GM23338 (cell line): ENCODE data around the gene ZNF236. TPM values are rescaled to one million over a fixed set of nuclear protein-coding genes. Genes with fewer than 3 reads are reported as not detected.

Experiments
- ATAC-seq: fragments of 200-7000 bp; cut with Tn5 transposase; 3 replicates; pipeline ENCODE4 v1.9.1; 2020
- DNase-seq: peaks from one replicate; pipeline ENCODE4 v3.0.0-alpha.2; 2015; ENCODE audit warnings: low spot score
- H2AFZ ChIP-seq: fragments of 200-600 bp; sonication (generic); 2 replicates; pipeline ENCODE4 v1.8.0; 2016; ENCODE audit warnings: antibody characterized with exemption, mild to moderate bottlenecking, moderate library complexity
- H3F3A ChIP-seq: fragments of 200-600 bp; sonication (generic); replicated peaks from 2 replicates; pipeline ENCODE4 v1.8.0; 2017; ENCODE audit warnings: antibody characterized with exemption, mixed run types, low read depth
- H3K27ac ChIP-seq: fragments of 200-600 bp; sonication (generic); 2 replicates; pipeline ENCODE4 v1.6.1; 2016; ENCODE audit warnings: low read depth
- H3K27me3 ChIP-seq: fragments of 200-600 bp; sonication (generic); 2 replicates; pipeline ENCODE4 v1.8.0; 2016; ENCODE audit warnings: mild to moderate bottlenecking, mixed run types, moderate library complexity; ENCODE audit not compliant: insufficient read depth
- H3K36me3 ChIP-seq: fragments of 200-600 bp; sonication (generic); 2 replicates; pipeline ENCODE4 v1.8.0; 2016; ENCODE audit warnings: mild to moderate bottlenecking; ENCODE audit not compliant: insufficient read depth
- H3K4me1 ChIP-seq: fragments of 200-600 bp; sonication (generic); 2 replicates; pipeline ENCODE4 v1.8.0; 2016; ENCODE audit warnings: mild to moderate bottlenecking, moderate library complexity; ENCODE audit not compliant: insufficient read depth
- H3K4me2 ChIP-seq: fragments of 200-600 bp; sonication (generic); 2 replicates; pipeline ENCODE4 v1.7.1; 2017; ENCODE audit warnings: mixed run types
- H3K4me3 ChIP-seq: fragments of 200-600 bp; sonication (generic); 2 replicates; pipeline ENCODE4 v1.6.1; 2016; ENCODE audit warnings: mixed run types
- H3K79me2 ChIP-seq: fragments of 200-600 bp; sonication (generic); replicated peaks from 2 replicates; pipeline ENCODE4 v1.8.0; 2017; ENCODE audit warnings: mild to moderate bottlenecking; ENCODE audit not compliant: insufficient read depth
- H3K9me2 ChIP-seq: fragments of 200-600 bp; sonication (generic); 2 replicates; pipeline ENCODE4 v1.8.0; 2017; ENCODE audit not compliant: insufficient read depth
- H4K20me1 ChIP-seq: fragments of 200-600 bp; sonication (generic); replicated peaks from 2 replicates; pipeline ENCODE4 v1.8.0; 2017; ENCODE audit warnings: mild to moderate bottlenecking; ENCODE audit not compliant: insufficient read depth
- H3K27ac Mint-ChIP-seq: 2 replicates; pipeline ENCODE4 v1.8.0; 2020; ENCODE audit warnings: inconsistent platforms, mild to moderate bottlenecking, moderate library complexity, mixed read lengths
- H3K27me3 Mint-ChIP-seq: 3 replicates; pipeline ENCODE4 v1.8.0; 2022; ENCODE audit warnings: low read depth, mild to moderate bottlenecking, moderate library complexity, mixed read lengths, inconsistent platforms; ENCODE audit not compliant: insufficient read depth, poor library complexity
- H3K36me3 Mint-ChIP-seq: 3 replicates; pipeline ENCODE4 v1.8.0; 2021; ENCODE audit warnings: low read depth, mild to moderate bottlenecking, inconsistent platforms, moderate library complexity, mixed read lengths
- H3K4me1 Mint-ChIP-seq: 3 replicates; pipeline ENCODE4 v1.8.0; 2020; ENCODE audit warnings: mild to moderate bottlenecking, inconsistent platforms, mixed read lengths
- H3K4me3 Mint-ChIP-seq: 3 replicates; pipeline ENCODE4 v1.8.0; 2021; ENCODE audit warnings: moderate library complexity, mild to moderate bottlenecking, inconsistent platforms, mixed read lengths
- H3K9me3 Mint-ChIP-seq: 3 replicates; pipeline ENCODE4 v1.8.0; 2020; ENCODE audit warnings: moderate library complexity, mild to moderate bottlenecking, inconsistent platforms, mixed read lengths
- EZH2phosphoT487 ChIP-seq: fragments of 200-600 bp; sonication (generic); IDR thresholded peaks from one replicate; pipeline ENCODE4 v1.8.1; 2018; ENCODE audit warnings: antibody characterized with exemption; ENCODE audit not compliant: unreplicated experiment
- JUNB ChIP-seq: IDR thresholded peaks from one replicate; pipeline ENCODE4 v1.6.1; 2016; ENCODE audit warnings: antibody characterized with exemption; ENCODE audit not compliant: unreplicated experiment
- STAT1 ChIP-seq: IDR thresholded peaks from one replicate; pipeline ENCODE4 v1.6.1; 2016; ENCODE audit warnings: antibody characterized with exemption; ENCODE audit not compliant: unreplicated experiment
- ZNF331 ChIP-seq: fragments of 250-450 bp; sonication (Bioruptor Pico); IDR thresholded peaks from 2 replicates; pipeline ENCODE4 v1.5.0; 2020; ENCODE audit warnings: low read depth, mild to moderate bottlenecking, moderate library complexity
- polyA plus RNA-seq: library from polyadenylated mRNA; unstranded; fragments of >200 nt; fragmentation: Nextera tagmentation; extraction: Ambion mirVana; gene quantifications from 2 replicates; pipeline ENCODE4 v1.2.1, GENCODE V29; 2016
- total RNA-seq: library from RNA; depleted of rRNA; stranded (reverse); fragments of >200 nt; shearing (Covaris generic); gene quantifications from 2 replicates; pipeline ENCODE4 v1.2.3, GENCODE V29; 2014
- TF ChIP-seq, protein P1 (sequence below): IDR thresholded peaks from 2 replicates; pipeline ENCODE4 v1.6.1; 2016; ENCODE audit warnings: antibody characterized with exemption
- TF ChIP-seq, protein P2 (sequence below): IDR thresholded peaks from one replicate; pipeline ENCODE4 v1.6.1; 2018; ENCODE audit warnings: antibody characterized with exemption; ENCODE audit not compliant: unreplicated experiment
- TF ChIP-seq, protein P3 (sequence below): fragments of 250-450 bp; sonication (Bioruptor Pico); IDR thresholded peaks from 2 replicates; pipeline ENCODE4 v1.5.0; 2020; ENCODE audit warnings: mild to moderate bottlenecking, moderate library complexity

Gene ZNF236
- total and polyA plus RNA-seq, 2 experiments from 2014 or later = 8.9 to 16.3 TPM

DNA sequence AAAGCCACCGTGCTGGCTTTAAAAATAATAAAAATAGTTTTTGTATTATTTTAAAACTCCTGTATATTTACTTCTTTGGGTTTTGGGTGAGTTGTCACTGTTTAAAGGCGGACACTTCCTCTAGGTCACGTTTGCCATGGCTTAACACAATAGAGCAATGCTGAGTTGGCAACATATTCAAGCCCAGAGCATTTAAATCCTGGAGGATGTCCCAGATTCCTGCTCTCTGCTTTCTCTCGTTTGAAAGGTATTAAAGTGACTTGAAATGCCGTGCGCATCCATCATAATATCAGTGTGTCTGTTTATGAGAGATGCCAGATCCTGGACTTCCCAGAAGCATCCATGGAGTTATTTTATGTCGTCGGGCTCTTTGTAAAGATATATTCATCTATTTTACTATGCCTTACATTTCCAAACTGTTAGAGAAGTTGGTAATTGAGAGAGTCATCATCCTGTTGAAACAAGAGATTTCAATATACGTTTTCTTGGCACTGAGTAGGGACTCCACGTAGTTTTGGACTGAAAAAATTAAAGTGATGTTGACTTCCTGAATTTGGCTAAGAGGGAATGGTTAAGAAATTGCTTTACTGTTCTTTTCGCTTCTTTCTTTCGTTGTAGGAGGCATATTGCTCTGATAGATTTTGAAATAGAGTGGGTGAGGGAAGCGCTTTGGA lies 150.6 kb downstream of the ZNF236 start:
- H3K4me3 ChIP-seq = no peak overlapping the region
- Mint-ChIP-seq H3K9me3 (no peaks in the 10 kb centered on the region), H3K27me3 (peaks cover 13% of the 10 kb centered on the region), H3K4me1 (peaks cover 31% of the 10 kb centered on the region), H3K27ac (no peak overlapping the region), H3K36me3 (peaks cover 4% of the 10 kb centered on the region; the same call in 1 of the 3 replicates), H3K4me3 (no peak overlapping the region)
- H3K27me3 ChIP-seq = no peaks in the 10 kb centered on the region
- no peak for DNase-seq
- no peaks in the 10 kb centered on the region for H4K20me1 ChIP-seq
- TF ChIP-seq, protein P1, sequence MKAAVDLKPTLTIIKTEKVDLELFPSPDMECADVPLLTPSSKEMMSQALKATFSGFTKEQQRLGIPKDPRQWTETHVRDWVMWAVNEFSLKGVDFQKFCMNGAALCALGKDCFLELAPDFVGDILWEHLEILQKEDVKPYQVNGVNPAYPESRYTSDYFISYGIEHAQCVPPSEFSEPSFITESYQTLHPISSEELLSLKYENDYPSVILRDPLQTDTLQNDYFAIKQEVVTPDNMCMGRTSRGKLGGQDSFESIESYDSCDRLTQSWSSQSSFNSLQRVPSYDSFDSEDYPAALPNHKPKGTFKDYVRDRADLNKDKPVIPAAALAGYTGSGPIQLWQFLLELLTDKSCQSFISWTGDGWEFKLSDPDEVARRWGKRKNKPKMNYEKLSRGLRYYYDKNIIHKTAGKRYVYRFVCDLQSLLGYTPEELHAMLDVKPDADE = no peak
- TF ChIP-seq ZNF331 (CRISPR knock-in tag) (no peak), STAT1 (no peak)
- TF ChIP-seq, protein P2, sequence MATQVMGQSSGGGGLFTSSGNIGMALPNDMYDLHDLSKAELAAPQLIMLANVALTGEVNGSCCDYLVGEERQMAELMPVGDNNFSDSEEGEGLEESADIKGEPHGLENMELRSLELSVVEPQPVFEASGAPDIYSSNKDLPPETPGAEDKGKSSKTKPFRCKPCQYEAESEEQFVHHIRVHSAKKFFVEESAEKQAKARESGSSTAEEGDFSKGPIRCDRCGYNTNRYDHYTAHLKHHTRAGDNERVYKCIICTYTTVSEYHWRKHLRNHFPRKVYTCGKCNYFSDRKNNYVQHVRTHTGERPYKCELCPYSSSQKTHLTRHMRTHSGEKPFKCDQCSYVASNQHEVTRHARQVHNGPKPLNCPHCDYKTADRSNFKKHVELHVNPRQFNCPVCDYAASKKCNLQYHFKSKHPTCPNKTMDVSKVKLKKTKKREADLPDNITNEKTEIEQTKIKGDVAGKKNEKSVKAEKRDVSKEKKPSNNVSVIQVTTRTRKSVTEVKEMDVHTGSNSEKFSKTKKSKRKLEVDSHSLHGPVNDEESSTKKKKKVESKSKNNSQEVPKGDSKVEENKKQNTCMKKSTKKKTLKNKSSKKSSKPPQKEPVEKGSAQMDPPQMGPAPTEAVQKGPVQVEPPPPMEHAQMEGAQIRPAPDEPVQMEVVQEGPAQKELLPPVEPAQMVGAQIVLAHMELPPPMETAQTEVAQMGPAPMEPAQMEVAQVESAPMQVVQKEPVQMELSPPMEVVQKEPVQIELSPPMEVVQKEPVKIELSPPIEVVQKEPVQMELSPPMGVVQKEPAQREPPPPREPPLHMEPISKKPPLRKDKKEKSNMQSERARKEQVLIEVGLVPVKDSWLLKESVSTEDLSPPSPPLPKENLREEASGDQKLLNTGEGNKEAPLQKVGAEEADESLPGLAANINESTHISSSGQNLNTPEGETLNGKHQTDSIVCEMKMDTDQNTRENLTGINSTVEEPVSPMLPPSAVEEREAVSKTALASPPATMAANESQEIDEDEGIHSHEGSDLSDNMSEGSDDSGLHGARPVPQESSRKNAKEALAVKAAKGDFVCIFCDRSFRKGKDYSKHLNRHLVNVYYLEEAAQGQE = no peak
- peaks cover 31% of the 10 kb centered on the region for H3K4me1 ChIP-seq
- H3K36me3 ChIP-seq = no peaks in the 10 kb centered on the region
- ATAC-seq = no peak
- H3K79me2 ChIP-seq = no peaks in the 10 kb centered on the region
- peak overlapping the region; percentile 14; the same call in 1 of the 2 replicates for H3K27ac ChIP-seq
- no peaks in the 10 kb centered on the region for H3F3A ChIP-seq
- H3K4me2 ChIP-seq = no peak overlapping the region
- no peaks in the 10 kb centered on the region for H3K9me2 ChIP-seq
- no peak overlapping the region for H2AFZ ChIP-seq

DNA sequence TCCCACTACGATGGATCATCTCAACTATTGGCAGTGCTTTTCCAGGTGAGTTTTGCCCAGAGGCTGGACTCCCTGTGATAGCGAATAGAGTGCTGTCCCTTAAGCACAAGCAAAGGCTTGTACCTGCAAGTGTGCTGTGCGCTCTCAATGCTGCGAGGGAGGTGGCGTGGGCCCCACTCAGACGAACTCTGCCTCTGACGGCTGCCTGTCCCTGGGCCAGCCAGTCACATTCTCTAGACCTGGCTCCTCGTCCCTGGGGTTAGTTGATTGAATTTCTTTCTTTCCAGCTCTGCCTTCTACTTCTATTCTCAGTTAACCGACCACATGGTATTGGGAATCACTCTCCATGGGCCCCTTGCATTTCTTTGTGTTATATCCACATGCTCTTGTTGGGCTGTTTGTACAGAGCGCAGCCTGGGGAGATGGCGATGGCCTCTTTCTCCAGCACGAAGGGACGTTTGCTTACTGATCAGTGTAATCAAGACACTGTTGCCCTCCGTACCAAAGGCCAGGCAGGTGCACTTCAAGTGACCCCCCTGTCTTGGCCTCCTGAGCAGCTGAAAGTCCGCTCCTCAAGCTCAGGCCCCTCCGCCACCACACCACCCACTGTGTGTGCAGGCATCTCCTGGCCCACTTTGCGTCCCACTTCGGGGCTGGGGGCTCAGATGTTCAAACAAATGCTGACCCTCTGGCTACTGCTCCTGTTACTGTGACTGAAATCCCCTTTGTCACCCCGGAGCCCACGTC lies 151.3 kb downstream of the ZNF236 start:
- H3K4me1 Mint-ChIP-seq = peaks cover 28% of the 10 kb centered on the region
- DNase-seq (no peak), ATAC-seq (peak; percentile 20; the same call in 1 of the 3 replicates)
- Histone ChIP-seq H3K4me1 (peaks cover 26% of the 10 kb centered on the region), H4K20me1 (no peaks in the 10 kb centered on the region), H3K4me3 (no peak overlapping the region), H3K36me3 (no peaks in the 10 kb centered on the region), H3K27ac (peak overlapping the region; percentile 14; the same call in 1 of the 2 replicates), H3F3A (no peaks in the 10 kb centered on the region), H2AFZ (no peak overlapping the region), H3K79me2 (no peaks in the 10 kb centered on the region), H3K9me2 (no peaks in the 10 kb centered on the region), H3K27me3 (no peaks in the 10 kb centered on the region), H3K4me2 (no peak overlapping the region)
- H3K9me3 Mint-ChIP-seq = no peaks in the 10 kb centered on the region
- peaks cover 4% of the 10 kb centered on the region; the same call in 1 of the 3 replicates for H3K36me3 Mint-ChIP-seq
- H3K27me3 Mint-ChIP-seq = peaks cover 13% of the 10 kb centered on the region
- H3K4me3 Mint-ChIP-seq = no peak overlapping the region
- H3K27ac Mint-ChIP-seq = 0 out of 2 replicates have a peak overlapping the region, but pooled peaks have one; percentile 19
- no peak for TF ChIP-seq ZNF331 (CRISPR knock-in tag)
- TF ChIP-seq STAT1 = no peak
- TF ChIP-seq EZH2phosphoT487 = no peak
- TF ChIP-seq JUNB = no peak
- TF ChIP-seq, protein P3, sequence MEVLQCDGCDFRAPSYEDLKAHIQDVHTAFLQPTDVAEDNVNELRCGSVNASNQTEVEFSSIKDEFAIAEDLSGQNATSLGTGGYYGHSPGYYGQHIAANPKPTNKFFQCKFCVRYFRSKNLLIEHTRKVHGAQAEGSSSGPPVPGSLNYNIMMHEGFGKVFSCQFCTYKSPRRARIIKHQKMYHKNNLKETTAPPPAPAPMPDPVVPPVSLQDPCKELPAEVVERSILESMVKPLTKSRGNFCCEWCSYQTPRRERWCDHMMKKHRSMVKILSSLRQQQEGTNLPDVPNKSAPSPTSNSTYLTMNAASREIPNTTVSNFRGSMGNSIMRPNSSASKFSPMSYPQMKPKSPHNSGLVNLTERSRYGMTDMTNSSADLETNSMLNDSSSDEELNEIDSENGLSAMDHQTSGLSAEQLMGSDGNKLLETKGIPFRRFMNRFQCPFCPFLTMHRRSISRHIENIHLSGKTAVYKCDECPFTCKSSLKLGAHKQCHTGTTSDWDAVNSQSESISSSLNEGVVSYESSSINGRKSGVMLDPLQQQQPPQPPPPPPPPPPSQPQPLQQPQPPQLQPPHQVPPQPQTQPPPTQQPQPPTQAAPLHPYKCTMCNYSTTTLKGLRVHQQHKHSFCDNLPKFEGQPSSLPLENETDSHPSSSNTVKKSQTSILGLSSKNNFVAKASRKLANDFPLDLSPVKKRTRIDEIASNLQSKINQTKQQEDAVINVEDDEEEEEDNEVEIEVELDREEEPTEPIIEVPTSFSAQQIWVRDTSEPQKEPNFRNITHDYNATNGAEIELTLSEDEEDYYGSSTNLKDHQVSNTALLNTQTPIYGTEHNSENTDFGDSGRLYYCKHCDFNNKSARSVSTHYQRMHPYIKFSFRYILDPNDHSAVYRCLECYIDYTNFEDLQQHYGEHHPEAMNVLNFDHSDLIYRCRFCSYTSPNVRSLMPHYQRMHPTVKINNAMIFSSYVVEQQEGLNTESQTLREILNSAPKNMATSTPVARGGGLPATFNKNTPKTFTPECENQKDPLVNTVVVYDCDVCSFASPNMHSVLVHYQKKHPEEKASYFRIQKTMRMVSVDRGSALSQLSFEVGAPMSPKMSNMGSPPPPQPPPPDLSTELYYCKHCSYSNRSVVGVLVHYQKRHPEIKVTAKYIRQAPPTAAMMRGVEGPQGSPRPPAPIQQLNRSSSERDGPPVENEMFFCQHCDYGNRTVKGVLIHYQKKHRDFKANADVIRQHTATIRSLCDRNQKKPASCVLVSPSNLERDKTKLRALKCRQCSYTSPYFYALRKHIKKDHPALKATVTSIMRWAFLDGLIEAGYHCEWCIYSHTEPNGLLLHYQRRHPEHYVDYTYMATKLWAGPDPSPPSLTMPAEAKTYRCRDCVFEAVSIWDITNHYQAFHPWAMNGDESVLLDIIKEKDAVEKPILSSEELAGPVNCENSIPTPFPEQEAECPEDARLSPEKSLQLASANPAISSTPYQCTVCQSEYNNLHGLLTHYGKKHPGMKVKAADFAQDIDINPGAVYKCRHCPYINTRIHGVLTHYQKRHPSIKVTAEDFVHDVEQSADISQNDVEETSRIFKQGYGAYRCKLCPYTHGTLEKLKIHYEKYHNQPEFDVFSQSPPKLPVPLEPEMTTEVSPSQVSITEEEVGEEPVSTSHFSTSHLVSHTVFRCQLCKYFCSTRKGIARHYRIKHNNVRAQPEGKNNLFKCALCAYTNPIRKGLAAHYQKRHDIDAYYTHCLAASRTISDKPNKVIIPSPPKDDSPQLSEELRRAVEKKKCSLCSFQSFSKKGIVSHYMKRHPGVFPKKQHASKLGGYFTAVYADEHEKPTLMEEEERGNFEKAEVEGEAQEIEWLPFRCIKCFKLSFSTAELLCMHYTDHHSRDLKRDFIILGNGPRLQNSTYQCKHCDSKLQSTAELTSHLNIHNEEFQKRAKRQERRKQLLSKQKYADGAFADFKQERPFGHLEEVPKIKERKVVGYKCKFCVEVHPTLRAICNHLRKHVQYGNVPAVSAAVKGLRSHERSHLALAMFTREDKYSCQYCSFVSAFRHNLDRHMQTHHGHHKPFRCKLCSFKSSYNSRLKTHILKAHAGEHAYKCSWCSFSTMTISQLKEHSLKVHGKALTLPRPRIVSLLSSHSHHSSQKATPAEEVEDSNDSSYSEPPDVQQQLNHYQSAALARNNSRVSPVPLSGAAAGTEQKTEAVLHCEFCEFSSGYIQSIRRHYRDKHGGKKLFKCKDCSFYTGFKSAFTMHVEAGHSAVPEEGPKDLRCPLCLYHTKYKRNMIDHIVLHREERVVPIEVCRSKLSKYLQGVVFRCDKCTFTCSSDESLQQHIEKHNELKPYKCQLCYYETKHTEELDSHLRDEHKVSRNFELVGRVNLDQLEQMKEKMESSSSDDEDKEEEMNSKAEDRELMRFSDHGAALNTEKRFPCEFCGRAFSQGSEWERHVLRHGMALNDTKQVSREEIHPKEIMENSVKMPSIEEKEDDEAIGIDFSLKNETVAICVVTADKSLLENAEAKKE = no peak
